ENCODE data around the gene RUFY4. TPM values are rescaled to one million over a fixed set of nuclear protein-coding genes. Genes with fewer than 3 reads are reported as not detected.

RUFY4 gene
- polyA plus RNA-seq, 1 donor, result 0.32 TPM

Other genes starting within 250 kb of the RUFY4 start
- 64.9 TPM for gene TNS1, start 66.3 kb upstream of the RUFY4 start, polyA plus RNA-seq (ENCODE audit: insufficient read length)
- 0.13 TPM for gene CXCR2, start 56.8 kb downstream of the RUFY4 start, polyA plus RNA-seq (ENCODE audit: insufficient read length)
- not detected for gene CXCR1, start 97.7 kb downstream of the RUFY4 start, polyA plus RNA-seq (ENCODE audit: insufficient read length)
- gene ARPC2, start 147.9 kb downstream of the RUFY4 start, polyA plus RNA-seq (ENCODE audit: insufficient read length), result 260 TPM
- gene GPBAR1, start 191.8 kb downstream of the RUFY4 start, polyA plus RNA-seq (ENCODE audit: insufficient read length), result 1.2 TPM
- gene AAMP, start 200.9 kb downstream of the RUFY4 start, polyA plus RNA-seq (ENCODE audit: insufficient read length), result 117 TPM
- 86.6 TPM for gene PNKD, start 201.3 kb downstream of the RUFY4 start, polyA plus RNA-seq (ENCODE audit: insufficient read length)
- 88.0 TPM for gene TMBIM1, start 223.2 kb downstream of the RUFY4 start, polyA plus RNA-seq (ENCODE audit: insufficient read length)